GM12864 (cell line): Measurements from ENCODE around the gene ATG5.
A peak's percentile ranks its signal among the peaks of the same experiment; 100 is the strongest.
"Not testable (repeated sequence)": the region's sequence is repeated elsewhere in the genome, so short reads cannot be mapped to it uniquely, and the experiment has no call there.

ENCODE experiments used
- DNase-seq: peaks from one replicate; pipeline ENCODE4 v3.0.0-alpha.2; 2011; ENCODE audit warnings: low read depth
- H3K4me3 ChIP-seq: 2 replicates; pipeline ENCODE4 v1.5.1; 2011; ENCODE audit warnings: mild to moderate bottlenecking, low read depth, low read length, control low read depth
- CTCF ChIP-seq: IDR thresholded peaks from 2 replicates; pipeline ENCODE4 v1.5.1; 2011; ENCODE audit warnings: low read depth, mild to moderate bottlenecking, moderate library complexity, low read length, control low read depth, inconsistent platforms; ENCODE audit errors: missing control alignments

Gene ATG5

GRCh38 chr6:106241498-106241897 is 84.1 kb downstream of the ATG5 start:
- no peak overlapping the region for H3K4me3 ChIP-seq
- no peak for TF ChIP-seq CTCF
- DNase-seq: no peak

GRCh38 chr6:106237286-106237685 is 88.3 kb downstream of the ATG5 start:
- no peak for TF ChIP-seq CTCF
- H3K4me3 ChIP-seq: no peak overlapping the region
- no peak for DNase-seq

GRCh38 chr6:106229876-106230445 is 95.6 kb downstream of the ATG5 start:
- DNase-seq, H3K4me3 ChIP-seq: not testable (repeated sequence)

- no peak for DNase-seq
- no peak for TF ChIP-seq CTCF
- H3K4me3 ChIP-seq: no peak overlapping the region
Observed at GRCh38 chr6:106227612-106228507, 97.7 kb downstream of the ATG5 start.

- no peak overlapping the region for H3K4me3 ChIP-seq
- no peak for DNase-seq
- no peak for TF ChIP-seq CTCF
Observed at GRCh38 chr6:106226676-106227075, 98.9 kb downstream of the ATG5 start.

- H3K4me3 ChIP-seq: no peak overlapping the region
- TF ChIP-seq CTCF: no peak
- DNase-seq: no peak
Observed at GRCh38 chr6:106225581-106225980, 100.0 kb downstream of the ATG5 start.

- DNase-seq: peak; percentile 72
- no peak overlapping the region for H3K4me3 ChIP-seq
- TF ChIP-seq CTCF: peak; percentile 51
Observed at GRCh38 chr6:106223300-106223930, 102.1 kb downstream of the ATG5 start.
